ENCODE data around the gene IDE. TPM values are rescaled to one million over a fixed set of nuclear protein-coding genes. Genes with fewer than 3 reads are reported as not detected.

Gene IDE
- total and polyA plus RNA-seq, 9 of the 15 experiments (the other 6 are each of a cell fraction or from before 2014, with no cell fraction given), result 10.2 to 50.6 (median 33.2) TPM

DNA sequence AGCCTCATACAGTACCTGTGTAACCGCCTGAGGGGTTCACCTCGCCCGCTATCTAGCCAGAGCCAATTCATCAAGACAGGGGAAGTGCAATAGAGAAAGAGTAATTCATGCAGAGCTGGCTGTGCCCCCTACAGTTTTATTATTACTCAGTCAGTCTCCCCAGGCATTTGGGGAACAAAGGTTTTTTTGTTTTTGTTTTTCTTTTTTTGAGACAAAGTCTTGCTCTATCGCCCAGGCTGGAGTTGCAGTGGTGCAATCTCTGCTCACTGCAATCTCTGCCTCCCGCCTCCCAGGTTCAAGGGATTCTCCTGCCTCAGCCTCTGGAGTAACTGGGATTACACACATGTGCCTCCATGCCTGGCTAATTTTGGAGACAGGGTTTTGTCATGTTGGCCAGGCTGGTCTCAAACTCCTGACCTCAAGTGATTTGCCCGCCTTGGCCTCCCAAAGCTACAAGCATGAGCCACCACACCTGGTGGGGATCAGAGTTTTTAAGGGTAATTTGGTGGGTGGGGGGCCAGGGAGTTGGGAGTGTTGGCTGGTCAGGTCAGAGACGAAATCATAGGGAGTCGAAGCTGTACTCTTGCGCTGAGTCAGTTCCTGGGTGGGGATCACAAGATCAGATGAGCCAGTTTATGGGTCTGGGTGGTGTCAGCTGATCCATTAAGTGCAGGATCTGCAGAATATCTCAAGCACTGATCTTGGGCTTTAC is 166.4 kb downstream of the IDE start (continued):
- TF ChIP-seq FOXK1 (CRISPR knock-in tag; IDR thresholded peaks at IDR 0.05; ENCODE audit: borderline replicate concordance) (no peak), DACH1 (IDR thresholded peaks at IDR 0.05; ENCODE audit: partially characterized antibody) (peak; percentile 36), ZNF134 (CRISPR knock-in tag; conservative IDR thresholded peaks at IDR 0.05) (no peak), RAD51 (IDR thresholded peaks at IDR 0.05; ENCODE audit: borderline replicate concordance, low read depth) (peak; percentile 76), GABPB1 (CRISPR knock-in tag; IDR thresholded peaks at IDR 0.05) (no peak), MTA3 (IDR thresholded peaks at IDR 0.05; ENCODE audit: borderline replicate concordance) (no peak), ZNF174 (CRISPR knock-in tag; IDR thresholded peaks at IDR 0.05) (no peak), JUN (IDR thresholded peaks at IDR 0.05; ENCODE audit: borderline replicate concordance, low read depth, low read length) (peak; percentile 39; the same call in 1 of the 2 replicates), JUN (CRISPR knock-in tag; IDR thresholded peaks at IDR 0.05; ENCODE audit: borderline replicate concordance) (no peak), ZC3H11A (IDR thresholded peaks at IDR 0.05; ENCODE audit: low read depth, low read length) (no peak), RBM14 (IDR thresholded peaks at IDR 0.05; ENCODE audit: borderline replicate concordance, insufficient read depth, low read depth, low read length) (no peak), IFI16 (CRISPR knock-in tag; IDR thresholded peaks at IDR 0.05) (no peak), GATAD2A (IDR thresholded peaks at IDR 0.05) (no peak), IRF2 (CRISPR knock-in tag; IDR thresholded peaks at IDR 0.05) (no peak), MYBL2 (IDR thresholded peaks at IDR 0.05; ENCODE audit: low read depth) (no peak), MYBL2 (CRISPR knock-in tag; IDR thresholded peaks at IDR 0.05; ENCODE audit: borderline replicate concordance) (no peak), TAF15 (IDR thresholded peaks at IDR 0.05; ENCODE audit: low read depth, low read length) (no peak), RB1 (IDR thresholded peaks at IDR 0.05; ENCODE audit: low read depth) (no peak), JUND (IDR thresholded peaks at IDR 0.05; ENCODE audit: borderline replicate concordance, low read depth, low read length) (peak; percentile 85), JUND (tag; IDR thresholded peaks at IDR 0.05; ENCODE audit: borderline replicate concordance, low read depth, low read length) (peak; percentile 68; the same call in 1 of the 3 replicates), SMARCA4 (IDR thresholded peaks at IDR 0.05) (peak; percentile 69)
- TF ChIP-seq, protein P1, sequence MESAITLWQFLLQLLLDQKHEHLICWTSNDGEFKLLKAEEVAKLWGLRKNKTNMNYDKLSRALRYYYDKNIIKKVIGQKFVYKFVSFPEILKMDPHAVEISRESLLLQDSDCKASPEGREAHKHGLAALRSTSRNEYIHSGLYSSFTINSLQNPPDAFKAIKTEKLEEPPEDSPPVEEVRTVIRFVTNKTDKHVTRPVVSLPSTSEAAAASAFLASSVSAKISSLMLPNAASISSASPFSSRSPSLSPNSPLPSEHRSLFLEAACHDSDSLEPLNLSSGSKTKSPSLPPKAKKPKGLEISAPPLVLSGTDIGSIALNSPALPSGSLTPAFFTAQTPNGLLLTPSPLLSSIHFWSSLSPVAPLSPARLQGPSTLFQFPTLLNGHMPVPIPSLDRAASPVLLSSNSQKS (CRISPR knock-in tag; IDR thresholded peaks at IDR 0.05), result no peak
- TF ChIP-seq, protein P2, sequence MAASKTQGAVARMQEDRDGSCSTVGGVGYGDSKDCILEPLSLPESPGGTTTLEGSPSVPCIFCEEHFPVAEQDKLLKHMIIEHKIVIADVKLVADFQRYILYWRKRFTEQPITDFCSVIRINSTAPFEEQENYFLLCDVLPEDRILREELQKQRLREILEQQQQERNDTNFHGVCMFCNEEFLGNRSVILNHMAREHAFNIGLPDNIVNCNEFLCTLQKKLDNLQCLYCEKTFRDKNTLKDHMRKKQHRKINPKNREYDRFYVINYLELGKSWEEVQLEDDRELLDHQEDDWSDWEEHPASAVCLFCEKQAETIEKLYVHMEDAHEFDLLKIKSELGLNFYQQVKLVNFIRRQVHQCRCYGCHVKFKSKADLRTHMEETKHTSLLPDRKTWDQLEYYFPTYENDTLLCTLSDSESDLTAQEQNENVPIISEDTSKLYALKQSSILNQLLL (CRISPR knock-in tag; IDR thresholded peaks at IDR 0.05; ENCODE audit: borderline replicate concordance), result no peak
- TF ChIP-seq, protein P3, sequence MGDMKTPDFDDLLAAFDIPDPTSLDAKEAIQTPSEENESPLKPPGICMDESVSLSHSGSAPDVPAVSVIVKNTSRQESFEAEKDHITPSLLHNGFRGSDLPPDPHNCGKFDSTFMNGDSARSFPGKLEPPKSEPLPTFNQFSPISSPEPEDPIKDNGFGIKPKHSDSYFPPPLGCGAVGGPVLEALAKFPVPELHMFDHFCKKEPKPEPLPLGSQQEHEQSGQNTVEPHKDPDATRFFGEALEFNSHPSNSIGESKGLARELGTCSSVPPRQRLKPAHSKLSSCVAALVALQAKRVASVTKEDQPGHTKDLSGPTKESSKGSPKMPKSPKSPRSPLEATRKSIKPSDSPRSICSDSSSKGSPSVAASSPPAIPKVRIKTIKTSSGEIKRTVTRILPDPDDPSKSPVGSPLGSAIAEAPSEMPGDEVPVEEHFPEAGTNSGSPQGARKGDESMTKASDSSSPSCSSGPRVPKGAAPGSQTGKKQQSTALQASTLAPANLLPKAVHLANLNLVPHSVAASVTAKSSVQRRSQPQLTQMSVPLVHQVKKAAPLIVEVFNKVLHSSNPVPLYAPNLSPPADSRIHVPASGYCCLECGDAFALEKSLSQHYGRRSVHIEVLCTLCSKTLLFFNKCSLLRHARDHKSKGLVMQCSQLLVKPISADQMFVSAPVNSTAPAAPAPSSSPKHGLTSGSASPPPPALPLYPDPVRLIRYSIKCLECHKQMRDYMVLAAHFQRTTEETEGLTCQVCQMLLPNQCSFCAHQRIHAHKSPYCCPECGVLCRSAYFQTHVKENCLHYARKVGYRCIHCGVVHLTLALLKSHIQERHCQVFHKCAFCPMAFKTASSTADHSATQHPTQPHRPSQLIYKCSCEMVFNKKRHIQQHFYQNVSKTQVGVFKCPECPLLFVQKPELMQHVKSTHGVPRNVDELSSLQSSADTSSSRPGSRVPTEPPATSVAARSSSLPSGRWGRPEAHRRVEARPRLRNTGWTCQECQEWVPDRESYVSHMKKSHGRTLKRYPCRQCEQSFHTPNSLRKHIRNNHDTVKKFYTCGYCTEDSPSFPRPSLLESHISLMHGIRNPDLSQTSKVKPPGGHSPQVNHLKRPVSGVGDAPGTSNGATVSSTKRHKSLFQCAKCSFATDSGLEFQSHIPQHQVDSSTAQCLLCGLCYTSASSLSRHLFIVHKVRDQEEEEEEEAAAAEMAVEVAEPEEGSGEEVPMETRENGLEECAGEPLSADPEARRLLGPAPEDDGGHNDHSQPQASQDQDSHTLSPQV (IDR thresholded peaks at IDR 0.05), result 0 out of 2 replicates have a peak, but pooled peaks have one; percentile 56

Measured in K562 (cell line).